GM04503 (cell line): ENCODE measurements around the gene NR1D2.

Experiments
- DNase-seq: peaks from one replicate; pipeline ENCODE4 v3.0.0-alpha.2; 2012; ENCODE audit warnings: low read depth

The NR1D2 gene

DNA sequence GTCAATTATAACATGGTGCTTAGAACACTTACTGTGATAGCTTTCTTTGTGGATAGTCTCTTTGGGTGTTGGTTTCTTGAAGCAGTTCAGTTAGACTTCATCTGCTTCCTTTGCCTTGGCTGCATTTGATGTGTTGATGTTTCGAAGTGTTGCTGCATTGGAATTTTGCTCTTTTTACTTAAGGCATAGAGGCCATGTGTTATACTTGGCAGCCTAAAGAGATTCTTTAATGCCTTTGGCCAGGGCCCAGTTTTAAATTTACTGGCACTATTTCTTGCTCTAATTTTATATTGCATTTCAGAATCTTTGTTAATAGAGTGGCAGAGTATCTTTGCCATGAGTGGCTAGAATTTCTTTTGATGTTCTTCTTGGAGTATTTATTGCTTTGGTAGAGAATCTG lies 21.2 kb downstream of the NR1D2 start:
- DNase-seq = no peak

DNA sequence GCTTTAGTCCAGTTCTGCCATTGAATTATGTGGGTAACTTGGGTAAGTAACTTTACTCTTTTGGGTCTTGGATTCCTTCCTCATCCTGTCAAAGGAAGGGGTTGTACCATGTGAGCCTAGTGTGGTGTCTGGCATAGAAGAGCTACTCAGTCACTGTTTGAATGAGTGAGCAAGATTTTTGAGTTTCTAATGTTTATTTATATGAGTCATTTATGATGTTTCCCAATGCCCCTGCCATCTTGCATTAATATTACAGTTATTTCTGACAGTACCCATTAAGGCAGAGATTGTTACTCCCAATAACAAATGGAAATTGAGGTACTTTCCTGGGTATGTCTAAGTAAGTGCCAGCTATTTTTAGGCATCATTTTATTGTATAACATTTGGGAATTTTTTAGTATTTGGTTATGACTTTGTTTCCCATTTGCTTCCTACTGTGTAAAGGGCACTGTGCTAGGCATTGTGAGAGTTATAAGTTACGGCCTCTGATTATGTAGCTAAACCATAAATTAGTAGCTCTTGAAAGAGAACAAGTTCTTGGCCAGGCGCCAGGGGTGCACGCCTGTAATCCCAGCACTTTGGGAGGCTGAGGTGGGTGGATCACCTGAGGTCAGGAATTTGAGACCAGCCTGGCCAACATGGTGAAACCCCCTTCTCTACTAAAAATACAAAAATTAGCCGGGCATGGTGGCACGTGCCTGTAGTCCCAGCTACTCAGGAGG lies 23.5 kb downstream of the NR1D2 start:
- no peak for DNase-seq

DNA sequence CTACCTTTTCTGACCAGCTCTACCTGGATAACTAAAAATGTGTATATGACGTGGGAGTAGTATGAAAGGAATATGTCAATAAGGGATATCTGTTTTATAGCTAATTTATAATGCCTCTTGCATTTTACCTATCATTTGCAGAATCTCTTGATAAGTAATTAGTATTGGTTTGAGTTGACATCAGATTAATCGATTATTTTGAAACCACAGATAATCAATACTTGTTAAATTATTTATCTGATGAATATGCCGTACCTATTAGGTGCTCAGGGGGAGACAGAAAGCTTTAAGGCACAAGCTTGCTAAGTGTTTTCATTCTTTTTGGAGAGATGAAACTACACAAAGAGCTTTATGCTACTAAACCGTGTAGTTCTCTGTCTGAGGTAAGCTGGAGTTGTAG lies 24.3 kb downstream of the NR1D2 start:
- no peak for DNase-seq

DNA sequence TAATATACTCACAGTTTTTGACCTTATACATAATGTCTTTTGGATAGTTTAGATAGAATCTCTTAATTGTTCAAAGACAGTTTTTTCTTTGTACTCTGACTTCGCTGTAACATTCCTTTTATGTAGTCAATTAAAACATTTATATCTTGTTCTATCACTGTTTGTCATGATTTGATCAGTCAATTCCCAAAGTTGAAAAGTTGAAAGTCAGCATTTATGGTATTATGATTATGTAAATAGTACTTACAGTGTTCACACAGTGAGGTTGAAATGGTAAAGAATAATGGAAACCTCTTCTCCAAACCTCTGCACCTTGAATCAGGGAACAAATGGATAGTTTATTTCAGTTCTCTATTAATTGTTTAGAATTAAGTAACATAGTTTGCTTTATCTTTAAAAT lies 26.6 kb downstream of the NR1D2 start:
- no peak for DNase-seq

DNA sequence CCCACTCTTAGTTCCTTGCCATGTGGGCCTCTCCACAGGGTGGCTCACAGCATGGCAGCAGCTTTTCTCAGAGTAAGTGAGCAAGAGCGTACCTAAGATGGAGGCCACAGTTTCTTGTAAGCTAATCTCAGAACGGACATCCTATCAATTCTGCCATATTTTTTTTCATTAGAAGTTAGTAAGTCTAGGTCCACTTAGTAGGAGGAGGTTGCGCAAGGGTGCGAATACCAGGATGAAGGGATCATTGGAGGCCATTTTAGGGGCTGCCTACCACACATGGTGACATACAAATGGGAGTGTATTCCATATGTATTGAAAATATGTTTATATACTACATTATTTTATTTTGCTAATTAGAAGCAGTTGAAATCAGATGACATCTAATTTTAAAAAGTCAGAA lies 31.5 kb downstream of the NR1D2 start:
- DNase-seq = no peak

DNA sequence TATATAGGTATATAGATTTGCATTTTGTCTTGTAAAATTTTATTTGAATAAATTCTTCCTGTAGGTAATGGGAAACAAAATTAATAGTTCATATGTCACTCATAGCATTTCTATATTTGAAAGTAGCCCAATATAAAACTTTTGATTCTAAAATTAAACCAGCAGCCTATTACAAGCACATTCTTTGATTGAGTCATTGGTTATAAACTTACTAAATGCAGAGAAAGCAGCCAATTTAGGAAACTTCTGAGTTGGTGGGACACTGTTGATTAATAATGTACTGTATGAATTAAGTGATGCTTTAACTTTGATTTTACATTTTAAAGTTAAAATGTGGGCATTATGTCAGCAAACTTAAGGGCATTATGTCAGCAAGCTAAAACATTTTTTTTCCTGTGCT lies 34.5 kb downstream of the NR1D2 start:
- no peak for DNase-seq

DNA sequence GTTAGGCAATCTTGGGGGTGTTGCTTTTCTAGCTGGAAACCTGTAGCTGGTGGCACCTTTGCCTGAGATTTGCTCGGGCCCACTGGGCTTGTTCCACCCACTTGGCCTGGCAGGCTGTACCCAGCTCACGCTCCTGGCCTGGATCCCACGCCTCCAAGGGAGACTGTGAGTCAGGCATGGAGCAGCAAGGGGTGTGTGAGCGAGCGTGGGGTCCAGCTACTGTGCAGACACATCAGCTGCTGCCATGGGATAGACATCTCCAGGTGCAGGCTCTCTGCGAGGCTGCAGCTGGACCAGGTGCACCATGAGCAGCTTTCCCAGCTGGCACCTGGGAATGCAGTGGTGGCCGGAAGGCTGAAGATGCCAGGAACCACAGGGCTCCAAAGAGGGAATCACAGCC lies 36.0 kb downstream of the NR1D2 start:
- DNase-seq = no peak

DNA sequence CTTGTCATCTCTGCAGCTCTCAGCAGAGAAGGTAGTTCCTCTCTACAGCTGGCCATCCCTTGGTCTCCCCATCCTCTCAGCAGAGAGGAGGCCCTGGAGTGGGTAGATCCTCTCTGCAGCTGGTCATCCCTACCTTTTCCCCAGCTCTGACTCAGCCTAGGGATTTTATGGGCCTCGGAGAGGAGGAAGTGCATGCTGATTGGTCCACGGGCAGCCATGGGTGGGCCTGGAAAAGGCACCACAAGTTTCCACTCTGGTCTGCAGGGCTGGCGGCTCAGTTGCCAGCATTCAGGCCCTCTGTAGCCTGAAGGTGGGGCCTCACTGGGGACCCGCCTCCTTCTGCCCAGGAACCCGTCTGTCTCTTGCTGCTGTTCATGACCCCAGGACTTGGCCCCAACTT lies 36.9 kb downstream of the NR1D2 start:
- no peak for DNase-seq

DNA sequence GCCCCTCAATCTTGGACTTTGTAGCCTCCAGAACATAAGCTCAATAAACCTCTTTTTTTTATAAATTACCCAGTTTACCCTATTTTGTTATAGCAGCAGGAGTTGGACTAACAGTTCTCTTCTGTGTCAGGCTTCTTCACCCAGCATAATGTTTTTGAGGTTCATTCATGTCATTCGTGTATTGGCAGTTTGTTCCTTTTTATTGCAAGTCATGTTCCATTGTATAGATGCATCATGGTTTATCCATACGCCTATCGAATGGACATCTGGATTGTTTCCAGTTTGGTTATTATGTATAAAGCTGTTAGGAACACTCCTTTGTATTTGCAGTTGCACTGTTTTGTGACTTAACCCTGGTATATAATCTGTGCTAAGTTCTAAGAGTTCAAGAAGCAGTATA lies 39.8 kb downstream of the NR1D2 start:
- no peak for DNase-seq

DNA sequence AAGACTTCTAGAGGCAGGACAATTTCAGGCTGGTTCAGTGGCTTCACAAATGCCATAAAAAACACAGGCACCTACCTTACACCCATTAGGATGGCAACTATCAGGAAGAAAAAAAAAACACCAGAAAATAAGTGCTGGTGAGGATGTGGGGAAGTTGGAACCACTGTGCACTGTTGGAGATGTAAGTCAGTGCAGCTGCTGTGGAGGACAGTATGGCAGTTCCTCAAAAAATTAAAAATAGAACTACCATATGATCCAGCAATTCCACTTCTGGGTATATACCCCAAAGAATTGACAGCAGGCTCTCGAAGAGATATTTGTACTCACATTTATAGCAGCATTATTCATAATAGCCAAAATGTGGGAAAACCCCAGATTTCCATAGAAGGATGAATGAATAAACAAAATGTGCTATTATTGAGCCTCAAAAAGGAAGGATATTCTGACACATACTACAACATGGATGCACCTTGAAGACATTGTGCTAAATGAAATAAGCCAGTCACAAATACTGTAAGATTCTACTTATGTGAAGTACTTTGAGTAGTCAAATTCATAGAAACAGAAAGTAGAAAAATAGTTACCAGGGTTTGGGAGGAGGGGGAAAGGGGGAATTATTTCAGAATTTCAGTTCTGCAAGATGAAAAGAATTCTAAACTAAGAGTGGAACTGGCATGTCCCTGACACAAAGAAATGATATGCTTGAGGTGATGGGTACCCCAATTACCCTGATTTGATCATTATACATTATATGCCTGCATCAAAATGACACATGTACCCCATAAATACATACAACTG lies 40.9 kb downstream of the NR1D2 start:
- no peak for DNase-seq

DNA sequence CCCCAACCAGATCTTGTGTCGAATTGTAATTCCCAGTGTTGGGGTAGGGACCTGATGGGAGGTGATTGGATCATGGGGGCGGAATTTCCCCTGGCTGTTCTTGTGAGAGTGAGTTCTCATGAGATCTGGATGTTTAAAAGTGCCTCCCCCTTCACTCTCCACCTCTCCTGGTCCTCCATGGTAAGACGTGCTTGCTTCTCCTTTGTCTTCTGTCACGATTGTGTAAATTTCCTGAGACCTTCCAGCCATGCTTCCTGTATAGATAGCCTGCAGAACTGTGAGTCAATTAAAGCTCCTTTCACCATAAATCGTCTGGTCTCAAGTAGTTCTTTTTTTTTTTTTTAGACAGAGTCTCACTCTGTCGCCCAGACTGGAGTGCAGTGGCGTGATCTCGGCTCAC lies 42.3 kb downstream of the NR1D2 start:
- DNase-seq = no peak

DNA sequence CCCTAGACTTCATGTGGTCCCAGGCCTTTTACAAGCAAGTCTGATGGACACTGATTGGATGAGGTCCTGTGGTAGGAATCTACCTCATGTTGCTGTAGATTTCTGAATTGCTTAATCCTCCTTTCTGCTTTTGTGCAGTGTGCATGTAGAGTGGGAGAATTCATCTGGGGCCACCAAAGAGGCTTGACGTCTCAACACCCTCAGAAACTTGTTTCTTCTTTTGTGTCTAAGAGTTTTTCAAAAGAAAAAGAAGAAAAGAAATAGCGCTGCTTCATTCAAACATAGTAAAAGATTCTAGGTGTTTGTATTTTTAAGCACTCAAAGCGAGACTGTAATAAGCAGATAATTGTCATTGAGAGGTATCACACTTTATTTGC lies 46.2 kb downstream of the NR1D2 start:
- no peak for DNase-seq

DNA sequence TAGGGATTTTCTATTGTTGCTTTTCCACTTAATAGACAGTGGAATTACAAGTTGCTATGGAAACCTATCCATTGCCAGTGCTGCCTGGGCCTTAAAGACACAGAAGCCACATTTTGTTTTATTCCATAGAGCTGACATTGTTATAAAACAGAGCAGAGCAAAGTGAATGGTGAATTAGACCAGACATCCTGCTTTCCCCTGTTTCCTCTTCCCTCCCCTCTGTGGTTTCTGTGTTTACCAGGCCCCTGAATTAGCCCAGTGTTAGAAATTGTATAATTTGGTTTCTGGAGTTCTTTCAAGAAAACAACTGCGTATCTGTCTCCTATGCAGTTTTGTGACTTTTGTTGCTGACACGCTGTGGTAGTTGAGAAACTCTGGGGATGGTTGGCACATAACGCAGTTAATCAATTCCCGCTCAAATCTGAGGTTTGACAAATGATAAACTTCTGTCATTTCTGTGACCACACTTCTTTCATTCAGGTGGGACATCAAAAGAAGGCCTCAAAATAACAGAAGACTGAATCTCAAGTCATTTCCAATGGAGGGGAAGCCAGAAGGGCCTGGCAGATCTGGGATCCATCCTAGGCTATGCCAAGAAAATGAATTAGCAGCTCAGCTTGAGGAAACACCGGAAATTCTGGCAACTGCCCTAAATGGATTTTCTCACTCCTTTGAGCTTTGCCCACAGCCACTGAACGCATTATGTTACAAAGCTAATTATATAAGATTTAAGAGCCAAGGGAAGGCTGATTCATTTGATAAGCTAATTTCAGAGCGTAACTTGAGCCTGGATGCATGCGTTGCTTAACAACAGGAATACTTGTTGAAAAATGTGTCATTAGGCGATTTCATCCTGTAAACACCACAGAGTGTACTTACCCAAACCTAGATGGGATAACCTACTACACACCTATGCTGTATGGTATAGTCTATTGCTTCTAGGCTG lies 46.9 kb downstream of the NR1D2 start:
- peak; percentile 66 for DNase-seq

DNA sequence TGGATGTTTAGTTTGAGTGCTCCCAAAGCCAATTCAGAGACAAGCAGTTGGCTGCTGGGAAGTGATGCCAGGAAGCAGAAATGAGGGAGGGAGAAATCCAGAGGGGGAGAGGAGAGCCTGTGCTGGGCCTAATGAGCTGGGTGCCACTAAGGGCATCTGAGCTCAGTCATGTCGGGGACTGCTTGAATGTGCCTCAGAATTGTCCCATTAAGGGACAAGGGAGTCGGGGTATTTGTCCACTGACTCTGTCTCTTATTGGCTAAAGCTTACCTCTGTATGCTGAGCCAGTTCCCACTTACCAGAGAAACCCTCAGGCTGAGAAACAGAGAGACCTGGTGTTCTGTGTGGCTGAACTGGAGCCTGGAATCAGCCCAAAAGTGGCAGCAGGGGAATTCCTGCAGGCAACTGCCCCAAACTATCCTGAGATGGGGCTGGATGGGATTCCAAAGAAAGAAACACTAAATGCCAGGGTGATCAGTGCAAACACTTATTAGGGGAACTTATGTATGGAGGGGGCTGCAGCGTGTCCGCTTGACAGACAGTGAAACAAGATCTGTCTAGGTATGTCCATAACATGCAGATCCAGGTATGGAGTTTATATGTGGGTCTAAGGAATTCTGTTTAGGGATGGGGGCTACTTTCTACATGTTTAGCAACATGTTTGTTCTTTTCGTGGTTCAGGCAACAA lies 48.6 kb downstream of the NR1D2 start:
- DNase-seq = no peak

DNA sequence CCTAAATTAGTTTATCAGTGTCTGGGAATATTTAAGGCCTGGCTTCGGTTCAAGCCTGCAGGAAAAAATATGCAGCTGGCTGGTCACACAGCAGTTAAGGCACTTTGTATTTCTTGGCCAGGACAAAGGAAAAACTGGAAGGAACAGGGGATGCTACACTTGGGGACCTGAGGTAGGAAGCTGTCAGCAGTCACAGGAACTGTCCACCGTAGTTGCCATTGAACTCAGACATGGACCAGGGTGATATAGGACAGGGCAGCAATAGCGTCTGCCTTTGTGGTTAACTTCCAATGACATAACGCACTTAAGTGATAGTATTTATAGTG lies 49.1 kb downstream of the NR1D2 start:
- no peak for DNase-seq

DNA sequence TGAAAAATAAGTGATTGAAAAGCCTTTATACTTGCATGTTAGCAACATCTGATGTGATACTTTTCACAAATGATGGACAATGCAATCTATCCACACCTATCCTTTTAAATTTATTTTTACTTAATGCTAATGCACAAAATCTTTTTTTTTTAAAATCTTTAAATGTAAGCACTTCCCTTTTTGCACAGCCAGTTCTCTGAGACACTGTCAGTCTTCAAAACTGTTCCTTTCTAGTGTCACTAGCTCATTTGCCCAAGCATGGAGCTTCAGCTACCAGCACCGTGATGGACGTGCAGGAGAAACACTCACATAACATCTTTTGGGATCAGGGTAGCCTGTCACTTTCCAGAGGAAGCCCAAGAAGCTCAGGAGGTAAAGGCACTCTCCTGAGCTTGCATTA lies 50.1 kb downstream of the NR1D2 start:
- no peak for DNase-seq

DNA sequence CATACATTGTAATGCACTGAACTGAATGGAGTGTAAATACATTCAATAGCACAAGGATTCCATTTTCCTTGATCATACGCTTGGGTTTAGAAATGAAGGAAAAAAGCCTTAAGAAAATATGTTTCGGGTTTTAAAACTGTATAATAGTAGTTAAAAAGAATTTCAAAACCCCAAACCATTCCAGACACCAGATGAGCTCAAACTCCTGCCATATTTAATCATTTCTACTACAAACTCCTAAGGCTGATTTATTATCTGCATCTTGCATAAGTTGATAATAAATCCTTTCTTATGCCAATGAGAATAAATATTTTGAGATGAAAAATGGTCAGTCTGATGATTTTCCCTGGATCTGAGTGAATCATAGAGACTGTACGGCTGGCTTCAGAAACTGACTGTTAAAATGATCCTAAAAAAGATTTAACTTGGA lies 51.0 kb downstream of the NR1D2 start:
- peak; percentile 66 for DNase-seq

DNA sequence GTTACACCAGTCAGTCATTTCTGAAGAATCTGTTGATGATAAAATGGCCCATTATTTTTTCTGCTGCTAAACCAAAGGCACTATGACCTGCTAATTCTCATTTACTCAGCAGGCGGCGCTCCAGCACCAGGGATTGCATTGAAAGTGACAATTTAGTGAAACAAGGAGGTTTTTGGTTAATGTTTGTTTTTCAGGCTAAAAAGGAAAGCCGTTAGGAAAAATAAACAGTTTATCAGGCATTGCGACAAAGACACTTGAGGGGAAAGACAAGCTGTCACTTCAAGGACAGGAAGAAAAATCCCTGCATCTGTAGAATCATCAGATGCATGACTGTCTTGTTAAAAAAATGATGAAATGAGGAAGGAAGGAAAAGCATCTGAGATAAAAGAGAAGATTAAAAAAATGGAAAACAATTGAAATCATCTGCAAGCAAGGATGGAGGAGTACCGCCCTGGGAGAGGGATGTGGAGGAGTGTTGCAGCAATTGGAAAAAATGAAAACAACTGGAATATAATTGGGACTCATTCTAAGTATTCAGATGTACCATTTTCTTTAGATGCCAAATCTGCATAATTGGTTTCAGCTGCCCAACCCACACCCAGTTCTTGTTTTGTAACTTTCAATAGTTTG lies 54.0 kb downstream of the NR1D2 start:
- peak; percentile 50 for DNase-seq

DNA sequence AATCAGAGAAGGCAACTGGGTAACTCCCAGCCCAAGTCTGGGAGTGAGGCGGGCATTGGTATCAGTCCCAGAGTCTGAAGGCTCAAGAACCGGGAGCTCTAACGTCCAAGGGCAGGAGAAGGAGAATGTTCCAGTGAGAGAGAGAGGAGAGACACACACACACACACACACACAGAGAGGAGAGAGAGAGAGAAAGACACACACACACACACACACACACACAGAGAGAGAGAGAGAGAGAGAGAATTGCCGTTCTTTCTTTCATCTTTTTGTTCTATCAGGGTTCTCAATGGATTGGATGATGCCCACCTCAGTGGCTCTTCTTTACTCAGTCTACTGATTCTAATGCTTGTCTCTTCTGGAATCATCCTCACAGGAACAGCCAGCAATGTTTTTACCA lies 57.0 kb downstream of the NR1D2 start:
- DNase-seq = no peak

DNA sequence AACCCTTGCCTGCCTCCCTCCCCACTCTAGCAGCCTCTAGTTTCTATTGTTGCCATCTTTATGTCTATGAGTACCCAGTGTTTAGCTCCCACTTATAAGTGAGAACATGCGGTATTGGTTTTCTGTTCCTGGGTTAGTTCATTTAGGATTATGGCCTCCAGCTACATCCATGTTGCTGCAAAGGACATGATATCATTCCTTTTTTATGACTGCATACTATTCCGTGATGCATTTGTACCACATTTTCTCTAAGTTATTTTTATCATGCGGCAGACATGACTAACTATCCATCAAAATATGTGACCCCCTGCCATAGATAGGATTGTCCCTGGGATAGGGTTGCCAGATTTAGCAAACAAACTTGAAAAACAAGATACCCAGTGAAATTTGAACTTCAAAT lies 58.4 kb downstream of the NR1D2 start:
- DNase-seq = no peak

DNA sequence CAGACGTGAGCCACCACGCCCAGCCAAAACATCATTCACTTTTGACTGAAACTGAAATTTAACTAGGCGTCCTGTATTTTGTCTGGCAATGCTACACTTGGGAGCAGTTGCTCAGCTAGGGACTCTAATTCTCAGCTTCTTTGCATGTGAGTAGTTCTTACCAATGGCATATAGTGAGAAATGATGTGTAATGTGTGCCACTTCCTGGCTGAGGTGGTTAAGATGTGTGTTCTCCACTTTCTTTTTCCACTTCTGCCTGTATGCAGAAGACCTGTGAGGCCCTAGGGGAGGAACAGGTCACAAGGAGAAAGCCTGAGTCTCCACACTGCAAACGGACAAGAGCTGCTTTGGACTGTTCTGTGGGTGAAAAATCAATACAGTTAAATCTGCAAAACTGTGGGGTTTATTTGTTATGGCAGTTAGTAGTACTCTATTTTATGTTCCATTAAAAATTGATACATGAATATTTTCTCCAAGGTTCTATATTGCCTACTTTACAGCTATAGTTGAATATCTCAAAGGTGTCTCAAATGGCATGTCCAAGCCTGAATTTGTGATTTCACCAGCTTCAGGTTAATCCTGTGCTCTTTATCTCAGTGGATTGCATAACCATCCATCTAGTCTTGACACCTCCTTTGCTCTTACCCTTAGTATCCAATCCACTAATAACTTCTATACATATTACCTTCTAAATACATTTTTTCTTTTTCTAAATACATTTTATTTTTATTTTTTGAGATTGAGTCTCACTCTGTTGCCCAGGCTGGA lies 59.3 kb downstream of the NR1D2 start:
- no peak for DNase-seq
